GM20431 (cell line): ENCODE data around the gene MARCKSL1.
"Not testable (repeated sequence)": the region's sequence is repeated elsewhere in the genome, so short reads cannot be mapped to it uniquely, and the experiment has no call there.

ENCODE experiments used
- in situ Hi-C: fragments of 300-500 bp; cut with MseI, MboI; formaldehyde crosslinking; loops from one replicate; pipeline ENCODE4 v1.15.0; 2020; ENCODE audit warnings: low sequenced_read_pairs; ENCODE audit not compliant: unreplicated experiment

Gene MARCKSL1, protein sequence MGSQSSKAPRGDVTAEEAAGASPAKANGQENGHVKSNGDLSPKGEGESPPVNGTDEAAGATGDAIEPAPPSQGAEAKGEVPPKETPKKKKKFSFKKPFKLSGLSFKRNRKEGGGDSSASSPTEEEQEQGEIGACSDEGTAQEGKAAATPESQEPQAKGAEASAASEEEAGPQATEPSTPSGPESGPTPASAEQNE

GRCh38 chr1:32335790-32336590 is at the start of gene MARCKSL1:
TSS of gene MARCKSL1 (minus strand) at chr1:32336233. CDS start at chr1:32336033, 200 bp downstream.
- in situ Hi-C loops, result no loop called here

- in situ Hi-C loops, result no loop called here
Observed at GRCh38 chr1:32380057-32380456, 44.0 kb upstream of the MARCKSL1 start.

- in situ Hi-C loops, result no loop called here
Observed at GRCh38 chr1:32377541-32378220, 41.6 kb upstream of the MARCKSL1 start.

- in situ Hi-C loops, result no loop called here
Observed at GRCh38 chr1:32376199-32376598, 40.2 kb upstream of the MARCKSL1 start.

DNA sequence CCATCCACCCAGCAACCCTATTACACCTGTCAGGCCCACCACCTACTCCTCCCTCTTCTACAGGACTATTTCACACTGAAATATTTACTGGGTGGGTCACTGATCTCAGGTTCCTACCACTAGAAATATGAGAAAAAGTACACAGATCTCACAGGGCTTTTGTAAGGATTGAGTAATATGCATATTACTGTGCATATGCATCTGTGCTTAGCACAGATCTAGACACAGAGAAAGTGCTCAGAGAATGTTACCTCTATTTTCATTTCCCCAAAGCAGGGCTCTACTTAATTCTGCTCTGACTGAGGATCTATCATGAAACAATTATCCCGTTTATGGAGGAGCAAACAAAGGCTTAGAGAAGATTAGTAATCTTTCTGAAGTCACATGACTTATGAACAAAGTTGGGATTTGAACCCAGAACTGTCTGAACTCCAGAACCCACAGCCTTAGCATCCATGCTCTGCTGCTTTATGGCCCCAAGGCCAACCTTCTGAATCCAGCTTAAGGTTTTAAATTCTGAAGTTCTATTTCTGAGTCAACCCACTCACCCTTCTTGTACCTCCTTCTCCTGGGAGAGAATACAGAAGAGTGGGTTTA is 38.1 kb upstream of the MARCKSL1 start:
- in situ Hi-C loops, result no loop called here

- in situ Hi-C loops, result no loop called here
Observed at GRCh38 chr1:32372149-32372756, 36.2 kb upstream of the MARCKSL1 start.

DNA sequence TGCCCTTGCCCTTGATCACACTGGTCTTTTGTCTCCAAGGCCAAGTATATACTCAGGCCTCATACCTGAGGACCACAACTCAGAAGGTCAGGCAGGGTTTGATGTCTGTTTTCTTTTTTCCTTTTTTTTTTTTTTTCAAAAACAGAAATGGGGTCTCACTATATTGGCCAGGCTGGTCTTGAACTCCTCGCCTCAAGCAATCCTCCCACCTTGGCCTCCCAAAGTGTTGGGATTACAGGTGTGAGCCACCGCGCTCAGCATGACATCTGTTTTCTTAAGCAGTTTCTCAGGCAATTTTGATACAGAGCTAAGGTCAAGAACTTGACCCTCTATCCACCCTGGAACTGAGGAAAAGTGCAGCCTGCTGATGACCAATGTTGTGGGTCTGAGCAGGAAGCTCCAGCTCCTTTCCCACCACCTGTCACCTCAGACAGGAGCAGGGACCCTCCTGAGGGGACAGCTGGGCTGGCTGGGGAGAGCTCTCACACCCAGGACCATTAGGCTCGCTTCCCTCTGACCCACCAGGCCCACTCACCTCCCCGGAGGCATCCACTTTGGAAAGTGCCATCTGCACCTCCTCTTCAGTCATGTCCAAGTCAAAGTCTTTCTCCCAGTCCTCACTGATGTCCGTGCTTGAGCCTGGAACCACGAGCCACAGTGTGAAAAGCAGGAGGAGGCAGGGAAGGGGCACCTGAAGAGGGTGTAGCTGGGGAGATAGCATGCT is 32.0 kb upstream of the MARCKSL1 start:
- in situ Hi-C loops, result no loop called here

DNA sequence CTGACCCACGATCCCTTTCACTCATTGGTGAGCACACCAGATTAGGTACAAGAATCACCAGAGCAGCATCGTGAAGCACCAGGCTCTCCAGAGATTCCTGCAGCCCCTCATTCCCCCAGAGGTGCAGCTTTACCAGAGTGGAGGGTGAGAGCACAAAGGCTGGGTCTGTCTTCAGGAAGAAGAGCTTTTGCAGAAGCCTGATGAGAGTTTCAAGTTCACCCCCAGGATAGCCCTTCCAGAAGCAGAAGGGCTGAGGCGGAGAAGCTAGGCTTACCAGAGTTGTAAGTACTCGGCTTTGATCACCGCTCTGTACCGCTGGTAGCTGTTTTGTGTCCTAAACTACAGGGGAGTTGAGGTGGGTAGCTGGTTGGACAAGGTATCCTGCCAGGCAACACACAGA is 29.4 kb upstream of the MARCKSL1 start:
- in situ Hi-C loops, result no loop called here

GRCh38 chr1:32364836-32365235 is 28.8 kb upstream of the MARCKSL1 start:
- in situ Hi-C loops, result no loop called here

DNA sequence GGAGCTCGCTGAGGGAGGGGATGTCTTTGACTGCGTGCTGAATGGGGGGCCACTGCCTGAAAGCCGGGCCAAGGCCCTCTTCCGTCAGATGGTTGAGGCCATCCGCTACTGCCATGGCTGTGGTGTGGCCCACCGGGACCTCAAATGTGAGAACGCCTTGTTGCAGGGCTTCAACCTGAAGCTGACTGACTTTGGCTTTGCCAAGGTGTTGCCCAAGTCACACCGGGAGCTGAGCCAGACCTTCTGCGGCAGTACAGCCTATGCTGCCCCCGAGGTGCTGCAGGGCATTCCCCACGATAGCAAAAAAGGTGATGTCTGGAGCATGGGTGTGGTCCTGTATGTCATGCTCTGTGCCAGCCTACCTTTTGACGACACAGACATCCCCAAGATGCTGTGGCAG is 27.7 kb upstream of the MARCKSL1 start:
- in situ Hi-C loops, result no loop called here

DNA sequence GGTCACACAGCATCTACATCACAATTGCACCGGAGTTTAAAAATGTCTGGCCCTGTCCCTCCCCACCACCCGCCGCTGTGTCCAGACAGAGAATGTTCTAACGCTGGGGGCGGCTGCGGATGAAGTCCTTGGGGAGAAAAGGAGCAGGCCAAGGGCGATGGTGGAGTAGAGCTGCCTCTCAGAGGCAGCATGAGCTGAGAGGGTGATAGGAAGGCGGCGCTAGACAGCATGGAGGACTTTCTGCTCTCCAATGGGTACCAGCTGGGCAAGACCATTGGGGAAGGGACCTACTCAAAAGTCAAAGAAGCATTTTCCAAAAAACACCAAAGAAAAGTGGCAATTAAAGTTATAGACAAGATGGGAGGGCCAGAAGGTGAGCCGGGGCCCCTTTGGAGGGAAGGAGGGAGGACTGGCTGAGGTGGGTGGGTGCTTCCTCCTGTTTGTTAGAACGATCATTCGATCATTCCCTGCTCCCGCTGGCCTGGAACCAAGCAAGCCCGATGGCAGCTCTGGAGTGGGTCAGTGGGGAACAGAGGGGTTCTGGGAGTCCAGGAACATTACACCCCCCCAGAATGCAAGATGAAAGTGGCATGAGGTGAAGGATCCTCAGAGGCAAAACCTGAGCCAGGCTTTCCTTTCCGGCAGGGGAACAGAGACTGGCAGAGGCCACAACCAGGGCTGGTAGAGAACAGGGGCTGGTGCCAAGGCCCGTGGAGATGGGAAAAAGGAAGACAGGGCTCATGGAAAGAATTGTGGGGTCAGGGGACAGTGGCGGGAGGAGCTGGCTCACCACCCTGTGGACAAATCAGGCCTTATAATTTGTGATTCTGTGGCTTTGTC is 26.7 kb upstream of the MARCKSL1 start, which contains the start of the genes FAM229A and TSSK3:
Gene FAM229A, minus strand, starts transcription at position 12 of the 840 bp plus-strand sequence. CDS start 394 bp downstream, outside the sequence.
Gene TSSK3, plus strand, starts transcription at position 66 of the 840 bp plus-strand sequence. Its CDS starts 163 bp downstream, at position 229.
- in situ Hi-C loops, result no loop called here

- in situ Hi-C loops, result no loop called here
Observed at GRCh38 chr1:32361674-32362473, 25.8 kb upstream of the MARCKSL1 start.

DNA sequence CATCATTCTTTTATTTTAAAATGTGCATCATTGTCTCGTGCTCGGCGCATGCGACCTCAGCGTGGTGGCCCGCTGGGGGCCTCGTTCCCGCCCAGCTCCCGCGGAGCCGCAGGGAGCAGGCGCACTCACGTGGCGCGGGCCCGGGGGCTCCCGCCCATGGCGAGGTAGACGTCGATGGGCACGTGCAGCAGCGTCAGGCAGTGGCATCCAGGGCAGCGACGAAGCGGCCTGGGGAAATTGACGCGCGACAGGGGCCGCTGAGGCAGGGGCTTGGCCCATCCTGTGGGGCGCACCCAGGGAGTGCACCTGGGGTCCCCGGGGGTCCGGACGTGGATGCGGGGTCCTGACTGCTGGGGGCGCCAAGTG is 25.3 kb upstream of the MARCKSL1 start:
- in situ Hi-C loops, result no loop called here

DNA sequence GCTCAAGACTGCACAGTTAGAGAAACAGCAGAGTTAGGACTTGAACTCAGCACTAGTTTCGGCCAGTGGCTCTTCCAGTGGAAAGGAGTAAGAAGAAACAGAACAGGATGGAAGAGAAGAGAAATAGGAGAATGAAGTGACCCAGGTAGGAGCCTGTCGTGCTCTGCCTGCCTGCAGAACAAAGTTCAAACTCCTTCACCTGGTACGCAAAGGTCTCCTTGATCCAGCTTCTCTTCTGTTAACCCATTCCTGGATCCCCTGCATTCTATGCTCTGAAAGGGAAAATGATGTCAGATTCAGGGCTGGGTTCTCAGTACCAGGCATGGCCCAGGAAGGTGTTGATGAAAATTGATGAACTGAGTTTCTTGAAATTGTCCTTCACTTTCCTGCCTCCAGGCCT is 22.4 kb upstream of the MARCKSL1 start:
- in situ Hi-C loops, result no loop called here

GRCh38 chr1:32357614-32358013 is 21.6 kb upstream of the MARCKSL1 start:
- in situ Hi-C loops, result no loop called here

- in situ Hi-C loops, result no loop called here
Observed at GRCh38 chr1:32356478-32356877, 20.4 kb upstream of the MARCKSL1 start.

DNA sequence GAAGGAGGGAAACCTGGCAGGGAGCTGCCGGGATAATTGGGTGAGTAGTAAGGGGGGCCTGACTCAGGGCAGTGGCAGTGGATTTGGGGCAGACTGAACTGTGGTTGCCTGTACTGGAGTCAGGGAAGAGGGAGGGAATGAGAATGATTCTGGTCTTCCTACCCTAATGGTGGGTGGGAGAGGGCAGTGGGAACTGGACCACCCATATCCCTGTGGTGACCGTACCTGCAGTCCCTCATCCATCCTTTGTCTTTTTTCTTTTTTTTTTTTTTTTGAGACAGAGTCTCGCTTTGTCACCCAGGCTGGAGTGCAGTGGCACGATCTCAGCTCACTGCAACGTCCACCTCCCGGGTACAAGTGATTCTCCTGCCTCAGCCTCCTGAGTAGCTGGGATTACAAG is 19.7 kb upstream of the MARCKSL1 start:
- in situ Hi-C loops, result not testable (repeated sequence)
